H1 (cell line): Measurements from ENCODE around the gene TRAF3IP1. TPM values are rescaled to one million over a fixed set of nuclear protein-coding genes. Genes with fewer than 3 reads are reported as not detected.

Experiments
- CTCF ChIA-PET: fragments of 300-600 bp; sonication (Branson Sonifier 250); formaldehyde crosslinking; loops from one replicate; lab custom pipeline; 2021; ENCODE audit not compliant: partially characterized antibody; lab: Charles Lee
- POLR2A ChIA-PET: fragments of 300-600 bp; sonication (Branson Sonifier 250); formaldehyde crosslinking; loops from one replicate; lab custom pipeline; 2021; ENCODE audit warnings: inconsistent platforms; ENCODE audit not compliant: partially characterized antibody; lab: Charles Lee
- DNase-seq, 2 experiments: peaks; one replicate each; pipeline versions ENCODE4 v3.0.0 to v3.0.0-alpha.2; 2010 to 2022; ENCODE audit warnings: low spot score in 2 of 2, low read depth in 1 of 2, mixed read lengths in 1 of 2
- FAIRE-seq: peaks from 2 replicates; lab custom pipeline; 2011; peaks lifted over from hg19 to GRCh38; lab: Jason Lieb, UNC
- H2AFZ ChIP-seq: 2 replicates; pipeline ENCODE4 v1.8.1; 2012; ENCODE audit warnings: low read length, inconsistent platforms
- H2AK5ac ChIP-seq: 2 replicates; pipeline ENCODE4 v1.6.1; 2013; ENCODE audit warnings: low read depth, low read length
- H2BK120ac ChIP-seq: replicated peaks from 2 replicates; pipeline ENCODE3; 2013; ENCODE audit warnings: low read depth, low read length, inconsistent platforms
- H2BK12ac ChIP-seq: 2 replicates; pipeline ENCODE4 v1.6.1; 2013; ENCODE audit warnings: low read depth, low read length
- H2BK15ac ChIP-seq: 2 replicates; pipeline ENCODE4 v1.6.1; 2013; ENCODE audit warnings: low read length
- H2BK20ac ChIP-seq: 2 replicates; pipeline ENCODE4 v1.6.1; 2013; ENCODE audit warnings: low read length
- H2BK5ac ChIP-seq: 2 replicates; pipeline ENCODE4 v1.6.1; 2013; ENCODE audit warnings: low read depth, low read length
- H3K14ac ChIP-seq: 2 replicates; pipeline ENCODE4 v1.6.1; 2013; ENCODE audit warnings: inconsistent platforms; ENCODE audit not compliant: insufficient read length
- H3K18ac ChIP-seq: 2 replicates; pipeline ENCODE4 v1.6.1; 2013; ENCODE audit warnings: low read length; ENCODE audit errors: extremely low read depth
- H3K23ac ChIP-seq: 2 replicates; pipeline ENCODE4 v1.6.1; 2013; ENCODE audit warnings: inconsistent platforms; ENCODE audit not compliant: insufficient read length
- H3K23me2 ChIP-seq: 2 replicates; pipeline ENCODE4 v1.6.1; 2013; ENCODE audit warnings: low read depth, low read length
- H3K27ac ChIP-seq: 2 replicates; pipeline ENCODE4 v1.6.1; 2011; ENCODE audit warnings: low read depth, low read length, inconsistent platforms
- H3K27me3 ChIP-seq, 4 experiments: replicated peaks in 1 of 4; 1 replicate in 1 of 4; 2 replicates in 3 of 4; pipeline versions ENCODE4 v1.6.1 to v1.8.1; 2011 to 2013; ENCODE audit warnings: low read length in 3 of 4, mild to moderate bottlenecking in 3 of 4, inconsistent platforms in 2 of 4, mixed read lengths in 2 of 4, moderate library complexity in 1 of 4; ENCODE audit not compliant: control insufficient read depth in 3 of 4, insufficient read depth in 3 of 4; ENCODE audit errors: extremely low read depth in 1 of 4
- H3K36me3 ChIP-seq, 4 experiments: 2 replicates each; pipeline versions ENCODE4 v1.6.1 to v1.8.1; 2011 to 2013; ENCODE audit warnings: mild to moderate bottlenecking in 4 of 4, low read length in 3 of 4, moderate library complexity in 2 of 4, control low read depth in 1 of 4, inconsistent platforms in 1 of 4; ENCODE audit not compliant: insufficient read depth in 4 of 4, control insufficient read depth in 2 of 4
- H3K4ac ChIP-seq: replicated peaks from 2 replicates; pipeline ENCODE3; 2013; ENCODE audit warnings: low read length, low read depth, mixed read lengths, inconsistent platforms; ENCODE audit not compliant: insufficient read length
- H3K4me1 ChIP-seq, 4 experiments: replicated peaks in 1 of 4; 1 replicate in 1 of 4; 2 replicates in 3 of 4; pipeline versions ENCODE4 v1.6.1 to v1.8.1; 2011 to 2013; ENCODE audit warnings: low read length in 3 of 4, inconsistent platforms in 2 of 4, mixed read lengths in 1 of 4; ENCODE audit not compliant: insufficient read depth in 4 of 4, control insufficient read depth in 3 of 4
- H3K4me2 ChIP-seq, 2 experiments: 2 replicates each; pipeline versions ENCODE4 v1.6.1 to v1.8.1; 2011 to 2013; ENCODE audit warnings: low read depth in 2 of 2, low read length in 2 of 2, control low read depth in 1 of 2, inconsistent platforms in 1 of 2, mild to moderate bottlenecking in 1 of 2; ENCODE audit not compliant: insufficient read depth in 1 of 2
- H3K4me3 ChIP-seq, 4 experiments: fragments of 200-600, 300-600 bp in 1 of 4; sonication (generic), shearing (Covaris generic), sonication (Bioruptor Twin) in 1 of 4; 2 replicates each; pipeline versions ENCODE4 v1.5.1 to v1.8.1; 2011 to 2016; ENCODE audit warnings: low read length in 4 of 4, low read depth in 3 of 4, control low read depth in 2 of 4, inconsistent platforms in 2 of 4, mild to moderate bottlenecking in 2 of 4, mixed read lengths in 1 of 4, moderate library complexity in 1 of 4; ENCODE audit not compliant: insufficient read depth in 2 of 4; ENCODE audit errors: extremely low read depth in 1 of 4
- H3K56ac ChIP-seq: replicated peaks from 2 replicates; pipeline ENCODE3; 2013; ENCODE audit warnings: low read depth, mild to moderate bottlenecking, mixed read lengths, low read length, inconsistent platforms; ENCODE audit not compliant: insufficient read length
- H3K79me1 ChIP-seq: 2 replicates; pipeline ENCODE4 v1.6.1; 2013; ENCODE audit warnings: low read depth, low read length, control low read depth
- H3K79me2 ChIP-seq, 2 experiments: 2 replicates each; pipeline versions ENCODE4 v1.6.1 to v1.8.1; 2012 to 2013; ENCODE audit warnings: low read length in 2 of 2, mild to moderate bottlenecking in 2 of 2, inconsistent platforms in 1 of 2; ENCODE audit not compliant: insufficient read depth in 2 of 2, control insufficient read depth in 1 of 2
- H3K9ac ChIP-seq, 4 experiments: replicated peaks in 1 of 4; 1 replicate in 1 of 4; 2 replicates in 3 of 4; pipeline versions ENCODE4 v1.6.1 to v1.8.1; 2011 to 2013; ENCODE audit warnings: low read depth in 3 of 4, low read length in 3 of 4, control low read depth in 2 of 4, mild to moderate bottlenecking in 2 of 4, moderate library complexity in 2 of 4, inconsistent platforms in 1 of 4; ENCODE audit errors: extremely low read depth in 1 of 4
- H3K9me3 ChIP-seq, 2 experiments: 2 replicates each; pipeline versions ENCODE4 v1.6.1 to v1.8.1; 2012 to 2013; ENCODE audit warnings: mild to moderate bottlenecking in 2 of 2, moderate library complexity in 2 of 2, control low read depth in 1 of 2, inconsistent platforms in 1 of 2, low read depth in 1 of 2, low read length in 1 of 2, mixed read lengths in 1 of 2; ENCODE audit not compliant: insufficient read depth in 2 of 2
- H4K20me1 ChIP-seq, 2 experiments: replicated peaks in 1 of 2; 2 replicates each; pipeline versions ENCODE3 to v1.8.1; 2011 to 2013; ENCODE audit warnings: inconsistent platforms in 2 of 2, low read length in 2 of 2, mild to moderate bottlenecking in 1 of 2; ENCODE audit not compliant: insufficient read depth in 2 of 2, control insufficient read depth in 1 of 2
- H4K5ac ChIP-seq: 2 replicates; pipeline ENCODE4 v1.6.1; 2013; ENCODE audit warnings: low read length, low read depth, mixed read lengths, inconsistent platforms; ENCODE audit not compliant: insufficient read length
- H4K8ac ChIP-seq: 2 replicates; pipeline ENCODE4 v1.8.0; 2013; ENCODE audit warnings: mild to moderate bottlenecking, moderate library complexity, low read length, inconsistent platforms; ENCODE audit not compliant: insufficient read depth; ENCODE audit errors: extremely low read depth
- H4K91ac ChIP-seq: replicated peaks from 2 replicates; pipeline ENCODE3; 2013; ENCODE audit warnings: low read length, mixed read lengths, inconsistent platforms; ENCODE audit not compliant: insufficient read length
- RAD21 ChIP-seq, 2 experiments: IDR thresholded peaks in 1 of 2; conservative IDR thresholded peaks in 1 of 2; 2 replicates each; pipeline ENCODE4 v1.6.1; 2011; ENCODE audit warnings: low read depth in 2 of 2, low read length in 2 of 2, improper control_type of control experiment in 1 of 2, inconsistent platforms in 1 of 2, mild to moderate bottlenecking in 1 of 2, moderate library complexity in 1 of 2
- RFX5 ChIP-seq: IDR thresholded peaks from 2 replicates; pipeline ENCODE4 v1.6.1; 2011; ENCODE audit warnings: low read depth, low read length, improper control_type of control experiment, borderline replicate concordance
- TAF7 ChIP-seq: optimal IDR thresholded peaks from 2 replicates; pipeline ENCODE3; 2011; ENCODE audit warnings: low read depth, mild to moderate bottlenecking, inconsistent platforms, low read length, moderate library complexity, borderline replicate concordance
- WGBS, 2 experiments: shearing (Covaris generic) in 1 of 2; methylation state at CpG; one replicate each; pipeline versions ENCODE4 v1.1.6 to v1.1.7; 2013 to 2015; ENCODE audit warnings: low lambda C conversion rate in 2 of 2, mixed read lengths in 2 of 2, inconsistent platforms in 1 of 2, low coverage in 1 of 2, missing lambda C conversion rate in 1 of 2; ENCODE audit not compliant: insufficient replicate concordance in 2 of 2, insufficient coverage in 1 of 2, insufficient read length in 1 of 2; ENCODE audit errors: extremely low coverage in 1 of 2, missing lambda C conversion rate in 1 of 2; 5-methylcytosine and 5-hydroxymethylcytosine counted together
- polyA plus RNA-seq, 7 experiments: library from polyadenylated mRNA; depleted of rRNA in 3 of 7; stranded (reverse) in 5 of 7; unstranded in 2 of 7; fragments of >200 nt in 5 of 7; fragments of 200-250 nt in 2 of 7; gene quantifications; 1 replicate in 5 of 7; 2 replicates in 1 of 7; 4 replicates in 1 of 7; pipeline versions ENCODE4 v1.2.1 to v1.2.3, GENCODE V29; 2011 to 2013; ENCODE audit warnings: missing spikeins in 2 of 7, mixed read lengths in 2 of 7
- total RNA-seq: library from RNA; stranded (reverse); fragmentation: NEBNext Ultra II Directional; extraction: Animal tissue kit (Norgen Biotek cat#: 25700); gene quantifications from 2 replicates; pipeline ENCODE4 v1.2.1, GENCODE V29; 2021

TRAF3IP1 gene
- total and polyA plus RNA-seq, 2 of the 8 experiments (the other 6 are each of a cell fraction or from before 2014, with no cell fraction given): 2.3 to 17.5 TPM

- no peak overlapping the region for H3K4me3 ChIP-seq
- H3K18ac ChIP-seq: no peak overlapping the region
- peak in 1 of 2 experiments; percentile 7; a peak in 1 of 4 replicates for TF ChIP-seq RAD21 (IDR thresholded peaks at IDR 0.05 in 1 of 2, conservative IDR thresholded peaks at IDR 0.05 in 1 of 2; ENCODE audit: low read depth in 2 of 2, low read length in 2 of 2)
- no peak for TF ChIP-seq TAF7
- TF ChIP-seq RFX5: no peak
- H3K23me2 ChIP-seq: no peaks in the 10 kb centered on the region
- DNase-seq (no peak), FAIRE-seq (no peak)
- ChIA-PET POLR2A (no interaction called here), CTCF (no interaction called here)
- no peak overlapping the region for H3K23ac ChIP-seq
- H3K4me1 ChIP-seq: no peaks in the 10 kb centered on the region
- H4K20me1 ChIP-seq: peaks cover 0 to 6% of the 10 kb centered on the region in 2 experiments
- no peak overlapping the region for H4K5ac ChIP-seq
- H3K9me3 ChIP-seq: no peaks in the 10 kb centered on the region
- H3K79me1 ChIP-seq: no peaks in the 10 kb centered on the region; the same call in 1 of the 2 replicates
- H3K4ac ChIP-seq: no peak overlapping the region
- H3K36me3 ChIP-seq: peaks cover 0 to 20% (median under 1%) of the 10 kb centered on the region in 4 experiments; a peak in 4 of 8 replicates
- H3K27ac ChIP-seq: no peak overlapping the region
- no peak overlapping the region for H3K9ac ChIP-seq
- no peak overlapping the region for H2BK20ac ChIP-seq
- no peak overlapping the region for H4K91ac ChIP-seq
- H3K79me2 ChIP-seq: no peaks in the 10 kb centered on the region
- H2AFZ ChIP-seq: no peak overlapping the region
- H2BK120ac ChIP-seq: no peak overlapping the region
- H2BK12ac ChIP-seq: no peak overlapping the region
- H3K56ac ChIP-seq: no peak overlapping the region
- no peak overlapping the region for H2BK5ac ChIP-seq
- H3K27me3 ChIP-seq: no peaks in the 10 kb centered on the region
- no peak overlapping the region for H2BK15ac ChIP-seq
- 88% methylated on average over 9 of the region's 9 CpGs; no CpG with 5 or more reads in 1 of the 2 experiments for WGBS, 2 experiments
- 0 out of 2 replicates have a peak overlapping the region, but pooled peaks have one; percentile 35 for H4K8ac ChIP-seq
- no peak overlapping the region for H3K14ac ChIP-seq
- no peak overlapping the region for H3K4me2 ChIP-seq
- no peak overlapping the region for H2AK5ac ChIP-seq
These were observed 10.1 kb downstream of the TRAF3IP1 start for GRCh38 chr2:238330391-238330790.
